Dermis microvascular lymphatic vessel endothelial cell (primary cell): ENCODE results near the gene NAXD. TPM values are rescaled to one million over a fixed set of nuclear protein-coding genes. Genes with fewer than 3 reads are reported as not detected.
A peak's percentile ranks its signal among the peaks of the same experiment; 100 is the strongest.
"Not testable (repeated sequence)": the region's sequence is repeated elsewhere in the genome, so short reads cannot be mapped to it uniquely, and the experiment has no call there.

Source experiments
- DNase-seq, 2 donors: peaks; one replicate each; pipeline versions ENCODE4 v3.0.0 to v3.0.0-alpha.2; 2010; ENCODE audit warnings: low read depth in 2 of 2
- total RNA-seq: library from RNA; depleted of rRNA; stranded (reverse); fragments of >200 nt; gene quantifications from 2 replicates; pipeline ENCODE4 v1.2.1, GENCODE V29; 2014

The NAXD gene
- total RNA-seq, 1 donor from 2014 or later = 13.7 TPM

GRCh38 chr13:110593430-110594130, 21.8 kb upstream of the NAXD start:
- DNase-seq = peak; percentile 62 to 71

- no peak for DNase-seq
Measured at GRCh38 chr13:110597041-110597689, 18.2 kb upstream of the NAXD start.

DNA sequence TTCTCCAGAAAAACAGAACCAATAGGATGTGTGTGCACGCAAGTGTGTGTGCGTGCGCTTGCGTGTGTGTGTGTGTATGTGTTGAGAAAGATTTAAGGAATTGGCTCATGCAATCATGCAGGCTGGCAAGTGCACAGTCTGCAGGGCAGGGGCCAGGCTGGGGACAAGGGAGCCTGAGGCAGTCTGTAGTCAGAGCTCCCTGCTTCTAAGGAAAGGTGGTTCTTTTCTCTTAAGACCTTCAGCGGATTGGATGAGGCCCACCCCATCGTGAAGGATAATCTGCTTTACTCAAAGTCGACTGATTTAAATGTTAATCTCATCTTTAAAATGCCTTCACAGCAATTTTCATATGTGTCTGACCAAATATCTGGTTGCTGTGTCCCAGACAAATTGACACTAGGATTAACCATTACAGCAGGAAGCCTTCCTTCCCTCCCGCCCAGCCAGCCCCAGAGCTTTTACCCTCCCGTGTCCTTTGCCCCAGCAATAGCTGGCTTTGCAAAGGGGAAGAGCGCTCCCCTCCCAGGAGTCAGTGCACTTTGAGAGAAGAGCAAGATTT, 15.0 kb upstream of the NAXD start:
- DNase-seq = no peak

DNA sequence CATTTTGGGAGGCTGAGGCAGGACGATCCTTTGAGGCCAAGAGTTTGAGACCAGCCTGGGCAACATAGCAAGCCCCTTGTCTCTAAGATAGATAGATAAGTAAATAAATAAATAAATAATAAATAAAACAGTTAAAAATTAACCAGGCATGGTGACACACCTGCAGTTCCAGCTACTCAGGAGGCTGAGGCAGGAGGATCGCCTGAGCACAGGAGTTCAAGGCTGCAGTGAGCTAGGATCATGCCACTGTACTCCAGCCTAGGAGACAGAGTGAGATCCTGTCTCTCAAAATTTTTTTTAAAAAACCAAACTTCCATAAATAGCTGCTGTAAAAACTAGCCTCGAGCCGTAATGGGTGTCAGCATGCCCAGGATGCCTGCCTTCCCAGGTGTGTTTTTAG, 14.4 kb upstream of the NAXD start:
- DNase-seq = no peak

- no peak for DNase-seq
Measured at GRCh38 chr13:110605132-110605531, 10.2 kb upstream of the NAXD start.

- DNase-seq = not testable (repeated sequence)
Measured at GRCh38 chr13:110606281-110606680, 9.1 kb upstream of the NAXD start.

DNA sequence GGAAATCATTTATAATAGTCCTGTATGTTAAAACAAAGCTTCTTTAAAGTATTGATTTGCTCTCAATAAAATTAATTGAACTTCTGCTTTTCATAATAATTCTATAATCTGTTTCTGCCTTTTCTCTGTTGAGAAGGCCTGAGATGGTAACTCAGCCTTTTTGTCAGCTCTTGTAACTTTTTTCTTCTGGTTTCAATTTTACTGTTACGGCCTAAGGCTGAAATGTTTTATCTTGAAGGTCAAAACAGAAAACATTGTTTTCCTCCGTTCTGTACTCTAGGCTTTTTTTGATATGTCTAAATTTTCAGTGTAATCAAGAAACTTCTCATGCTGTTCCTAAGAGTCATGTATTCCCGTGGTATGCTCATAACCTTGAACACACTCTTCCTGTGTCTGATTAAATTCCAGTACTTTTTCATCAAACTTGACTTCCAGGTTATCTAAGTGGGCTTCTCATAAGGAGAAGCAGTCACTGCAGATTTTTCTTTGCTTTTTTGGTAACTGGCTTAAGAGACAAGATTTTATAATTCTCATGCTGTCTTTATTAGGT, 7.6 kb upstream of the NAXD start:
- DNase-seq = no peak

- no peak for DNase-seq
Measured at GRCh38 chr13:110610955-110611595, 4.3 kb upstream of the NAXD start.

- no peak for DNase-seq
Measured at GRCh38 chr13:110615005-110615321, 382 bp upstream of the NAXD start.

DNA sequence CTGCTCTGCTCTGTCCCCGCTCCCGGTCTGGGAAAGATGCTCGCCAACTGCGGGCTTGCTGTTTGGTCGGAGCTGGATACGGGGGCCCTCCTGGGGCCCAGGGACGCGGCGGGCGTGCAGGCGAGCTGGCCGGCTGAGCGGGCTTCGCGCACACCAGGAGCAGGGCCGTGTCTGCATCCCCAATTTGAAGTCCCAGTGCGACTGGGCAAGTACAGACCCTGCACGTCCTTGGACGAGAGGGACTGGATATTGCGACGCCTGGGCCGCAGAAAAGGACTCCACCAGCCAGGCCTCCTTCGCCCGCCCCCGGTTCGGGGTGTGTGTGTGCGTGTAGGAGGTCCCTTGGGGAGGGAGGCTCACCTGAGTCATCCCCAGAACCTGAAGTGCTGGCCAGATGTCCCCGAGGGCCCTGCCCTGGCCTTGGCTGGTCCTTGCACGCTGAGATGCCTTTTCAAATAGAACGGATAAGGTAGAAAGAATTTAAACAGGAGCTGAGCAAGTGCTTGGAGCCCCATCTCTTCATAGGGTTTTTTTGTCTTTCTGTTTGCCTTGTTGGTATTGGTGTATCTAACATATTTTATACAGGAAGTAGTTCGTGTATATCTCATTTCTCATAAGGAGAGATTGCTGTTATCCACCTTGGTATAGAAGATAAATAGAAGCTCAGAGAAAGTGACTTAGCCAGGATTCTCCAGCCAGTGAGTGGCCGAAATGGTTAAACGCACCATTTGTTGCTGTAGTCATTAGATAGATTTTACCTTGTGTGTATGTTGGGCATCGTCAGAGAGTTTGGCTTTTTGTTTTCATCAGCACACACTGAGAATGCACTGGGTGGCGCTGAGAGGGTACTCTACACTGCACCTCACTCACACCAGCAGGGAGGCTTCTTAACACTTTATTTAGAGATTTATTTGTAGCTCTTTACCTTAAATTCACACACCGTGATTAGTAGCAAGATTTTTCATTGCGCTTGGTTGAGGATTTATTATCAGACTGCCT, 1.1 kb downstream of the NAXD start:
- peak in 1 of 2 donors; percentile 56 for DNase-seq

DNA sequence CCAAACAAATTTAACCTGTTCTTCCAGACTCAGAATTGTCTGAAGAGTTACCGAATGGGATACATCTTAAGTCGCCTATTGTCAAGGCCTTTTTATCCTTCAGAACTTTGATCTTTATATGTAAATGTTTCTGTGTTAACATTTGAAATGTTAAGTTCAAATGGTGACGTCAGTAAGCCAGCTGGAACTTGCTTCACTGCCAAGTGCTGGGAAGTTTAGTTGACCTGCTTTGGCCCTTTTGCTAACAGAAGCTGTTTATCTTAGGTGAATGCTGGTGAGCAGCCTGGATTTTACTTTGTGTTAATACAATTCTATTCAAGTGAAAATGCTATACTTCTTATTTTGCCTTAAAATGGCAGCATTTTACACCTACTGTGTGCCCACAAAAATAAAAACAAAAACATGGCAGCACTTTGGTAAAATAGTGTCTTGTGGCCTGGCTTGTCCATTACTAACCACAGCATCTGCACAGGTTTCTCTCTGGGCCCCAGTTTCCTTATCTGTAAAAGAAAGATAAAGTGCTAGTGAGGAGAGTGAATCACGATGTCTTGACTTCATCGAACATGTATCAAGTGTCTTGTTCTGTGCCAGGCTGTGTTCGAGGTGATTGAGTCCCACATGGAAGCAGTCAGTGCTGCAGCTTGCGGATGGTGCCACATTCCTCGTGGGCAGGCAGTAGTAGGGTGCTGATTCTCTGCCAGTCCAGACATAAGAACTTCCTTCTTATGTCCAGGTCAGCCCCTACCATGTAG, 2.2 kb downstream of the NAXD start:
- peak; percentile 55 to 85 for DNase-seq

DNA sequence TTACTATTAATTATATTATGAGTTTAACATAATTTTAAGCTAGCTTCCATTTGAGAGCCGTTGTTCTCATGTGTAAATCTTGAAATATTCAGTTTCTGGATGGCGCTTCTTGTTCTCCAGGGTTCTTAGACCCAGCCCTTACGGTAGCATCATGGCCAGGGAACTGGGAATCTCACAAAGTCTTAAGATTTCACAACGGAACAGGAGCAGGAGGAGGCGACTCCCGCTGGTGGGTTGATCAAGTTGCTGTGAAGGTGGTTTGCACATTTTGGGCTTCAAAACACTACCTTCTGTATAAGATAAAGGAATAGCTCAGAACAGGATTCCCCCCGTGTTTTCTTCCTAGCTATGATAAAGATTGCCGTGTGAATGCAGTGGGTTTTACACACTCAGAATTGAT, 2.8 kb downstream of the NAXD start:
- DNase-seq = no peak

- no peak for DNase-seq
Measured at GRCh38 chr13:110618780-110619179, 3.4 kb downstream of the NAXD start.

DNA sequence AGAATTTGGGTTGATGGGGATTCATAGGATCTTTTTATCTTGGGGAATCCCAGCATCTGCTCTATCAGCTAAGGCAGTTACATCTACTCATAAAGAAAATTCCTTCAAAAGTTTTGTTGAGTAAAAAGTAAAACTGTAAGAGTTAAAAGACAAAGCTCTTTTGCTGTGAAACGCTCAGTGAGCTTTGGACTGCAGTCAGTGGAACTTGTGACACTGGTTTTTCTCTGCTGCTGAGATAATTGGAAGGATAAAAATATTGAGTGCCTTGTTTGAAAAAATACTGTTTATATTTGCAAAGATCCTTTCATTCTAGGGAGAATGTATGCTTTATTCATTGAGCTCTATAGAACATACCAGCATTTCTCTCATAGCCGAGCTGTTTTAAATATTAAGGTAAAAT, 5.3 kb downstream of the NAXD start:
- DNase-seq = no peak

DNA sequence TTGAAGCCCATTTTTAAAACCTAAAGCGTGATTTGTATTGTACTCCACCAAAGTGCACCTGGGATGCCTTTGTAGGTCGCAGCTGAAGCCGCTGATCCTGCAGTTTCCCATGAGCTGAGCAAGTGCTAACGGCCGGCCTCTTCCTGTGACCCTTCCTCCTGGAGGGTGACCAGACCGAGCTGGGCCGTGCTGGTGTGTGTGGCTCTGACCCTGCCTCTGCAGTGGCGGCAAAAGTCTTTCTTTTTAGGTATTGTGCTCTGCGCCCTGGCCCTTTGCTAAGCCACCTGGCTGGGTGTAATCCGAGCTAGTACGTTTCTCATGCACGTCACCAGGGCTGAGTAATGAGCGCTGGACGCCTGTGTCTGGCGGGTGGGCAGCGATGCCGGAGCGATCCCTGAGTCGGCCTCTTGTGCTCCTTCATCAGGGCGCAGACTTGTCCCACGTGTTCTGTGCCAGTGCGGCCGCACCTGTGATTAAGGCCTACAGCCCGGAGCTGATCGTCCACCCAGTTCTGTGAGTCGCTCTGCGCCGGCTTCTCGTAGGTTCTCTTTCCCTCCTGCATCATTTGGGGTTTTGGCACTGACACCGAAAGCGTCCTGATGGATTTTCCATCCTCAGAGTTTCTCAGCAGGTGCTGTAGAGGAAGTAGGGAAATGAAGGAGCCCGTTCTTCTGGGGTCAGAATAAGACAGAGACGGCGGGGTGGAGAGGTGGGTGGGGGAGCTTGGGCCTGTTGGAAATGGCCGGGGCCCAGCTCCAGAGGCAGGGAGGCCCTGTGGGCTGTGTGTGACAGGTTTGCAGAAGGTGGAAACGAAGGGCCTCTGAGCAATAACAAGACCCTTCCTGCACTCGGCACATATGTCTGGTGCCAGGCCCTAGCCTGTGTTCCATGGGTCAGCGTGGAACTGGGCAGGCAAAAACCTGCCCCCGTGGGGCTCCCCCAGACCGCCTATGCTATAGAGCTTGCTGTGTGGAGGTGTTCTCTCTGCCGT, 9.7 kb downstream of the NAXD start:
- DNase-seq = no peak

GRCh38 chr13:110625771-110626321, 10.5 kb downstream of the NAXD start:
- DNase-seq = no peak

DNA sequence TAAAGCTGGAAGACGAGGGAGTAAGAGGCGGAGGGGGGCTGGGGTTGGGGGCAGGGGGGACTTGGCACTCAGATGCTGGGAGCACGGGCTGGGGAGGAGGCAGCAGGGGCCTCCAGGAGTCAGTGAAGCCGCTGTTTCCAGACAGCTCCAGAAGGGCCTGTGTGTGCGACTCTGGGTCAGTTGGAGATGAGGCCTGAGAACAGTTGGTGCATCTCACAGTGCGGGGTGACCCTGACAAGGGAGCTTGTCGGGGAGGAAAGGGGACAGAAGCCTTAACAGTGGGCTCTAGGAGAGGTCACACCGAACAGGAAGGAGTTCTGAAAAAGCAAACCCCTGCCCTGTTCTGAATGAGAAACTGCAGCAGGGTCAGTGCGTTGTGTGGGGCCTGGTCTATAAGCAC, 11.2 kb downstream of the NAXD start:
- no peak for DNase-seq

GRCh38 chr13:110627351-110627750, 12.0 kb downstream of the NAXD start:
- no peak for DNase-seq
